GM12864 (cell line): Measurements from ENCODE around the gene WDR7.

ENCODE experiments used
- DNase-seq: peaks from one replicate; pipeline ENCODE4 v3.0.0-alpha.2; 2011; ENCODE audit warnings: low read depth
- H3K4me3 ChIP-seq: 2 replicates; pipeline ENCODE4 v1.5.1; 2011; ENCODE audit warnings: mild to moderate bottlenecking, low read depth, low read length, control low read depth
- CTCF ChIP-seq: IDR thresholded peaks from 2 replicates; pipeline ENCODE4 v1.5.1; 2011; ENCODE audit warnings: low read depth, mild to moderate bottlenecking, moderate library complexity, low read length, control low read depth, inconsistent platforms; ENCODE audit errors: missing control alignments

WDR7 gene

GRCh38 chr18:56789004-56789888 lies 138.1 kb downstream of the WDR7 start:
- no peak overlapping the region for H3K4me3 ChIP-seq
- TF ChIP-seq CTCF: peak; percentile 64
- DNase-seq: no peak

- no peak overlapping the region for H3K4me3 ChIP-seq
- DNase-seq: no peak
- TF ChIP-seq CTCF: no peak
Observed at GRCh38 chr18:56789889-56790180, 138.7 kb downstream of the WDR7 start.

- no peak overlapping the region for H3K4me3 ChIP-seq
- TF ChIP-seq CTCF: no peak
- no peak for DNase-seq
Observed at GRCh38 chr18:56795381-56795780, 144.2 kb downstream of the WDR7 start.

GRCh38 chr18:56799756-56800155 lies 148.6 kb downstream of the WDR7 start:
- H3K4me3 ChIP-seq: no peak overlapping the region
- no peak for TF ChIP-seq CTCF
- DNase-seq: no peak

- no peak overlapping the region for H3K4me3 ChIP-seq
- no peak for DNase-seq
- TF ChIP-seq CTCF: no peak
Observed at GRCh38 chr18:56803051-56803450, 151.9 kb downstream of the WDR7 start.

GRCh38 chr18:56804395-56804794 lies 153.2 kb downstream of the WDR7 start:
- no peak for TF ChIP-seq CTCF
- H3K4me3 ChIP-seq: no peak overlapping the region
- no peak for DNase-seq

- no peak for DNase-seq
- TF ChIP-seq CTCF: no peak
Observed at GRCh38 chr18:56807901-56808300, 156.7 kb downstream of the WDR7 start.

More at GRCh38 chr18:56807901-56808300, 156.7 kb downstream of the WDR7 start:
- no peak overlapping the region for H3K4me3 ChIP-seq
